ENCODE measurements around the gene FHIP1B.

The FHIP1B gene

DNA sequence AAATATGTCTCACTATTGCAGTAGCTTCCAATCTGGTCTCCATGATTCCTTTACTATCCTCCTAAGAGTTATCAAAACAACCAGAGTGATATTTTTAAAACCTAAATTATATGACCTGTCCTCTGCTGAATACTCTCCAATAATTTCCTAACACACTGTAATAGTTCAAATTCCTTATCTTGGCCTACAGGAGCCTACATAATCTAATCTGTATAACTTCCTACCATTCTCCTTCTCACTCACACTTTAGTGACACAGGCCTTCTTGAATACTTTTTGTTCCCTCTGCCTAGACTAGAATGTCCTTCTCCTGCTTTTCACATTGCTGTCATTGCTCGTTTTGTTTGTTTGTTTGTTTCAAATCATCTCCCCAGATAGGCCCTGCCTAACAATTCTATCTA, 9.4 kb downstream of the FHIP1B start:
- no peak for TF ChIP-seq MAX (IDR thresholded peaks at IDR 0.05)
- TF ChIP-seq TEAD4 (IDR thresholded peaks at IDR 0.05): no peak
- TF ChIP-seq, protein P1, sequence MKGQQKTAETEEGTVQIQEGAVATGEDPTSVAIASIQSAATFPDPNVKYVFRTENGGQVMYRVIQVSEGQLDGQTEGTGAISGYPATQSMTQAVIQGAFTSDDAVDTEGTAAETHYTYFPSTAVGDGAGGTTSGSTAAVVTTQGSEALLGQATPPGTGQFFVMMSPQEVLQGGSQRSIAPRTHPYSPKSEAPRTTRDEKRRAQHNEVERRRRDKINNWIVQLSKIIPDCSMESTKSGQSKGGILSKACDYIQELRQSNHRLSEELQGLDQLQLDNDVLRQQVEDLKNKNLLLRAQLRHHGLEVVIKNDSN (IDR thresholded peaks at IDR 0.05): no peak
- no peak for TF ChIP-seq NFIC (IDR thresholded peaks at IDR 0.05)
- TF ChIP-seq YY1 (IDR thresholded peaks at IDR 0.05; ENCODE audit: low read depth): no peak
- TF ChIP-seq EP300 (IDR thresholded peaks at IDR 0.05; ENCODE audit: borderline replicate concordance): no peak
- TF ChIP-seq TAF1 (IDR thresholded peaks at IDR 0.05; ENCODE audit: low read depth): no peak

DNA sequence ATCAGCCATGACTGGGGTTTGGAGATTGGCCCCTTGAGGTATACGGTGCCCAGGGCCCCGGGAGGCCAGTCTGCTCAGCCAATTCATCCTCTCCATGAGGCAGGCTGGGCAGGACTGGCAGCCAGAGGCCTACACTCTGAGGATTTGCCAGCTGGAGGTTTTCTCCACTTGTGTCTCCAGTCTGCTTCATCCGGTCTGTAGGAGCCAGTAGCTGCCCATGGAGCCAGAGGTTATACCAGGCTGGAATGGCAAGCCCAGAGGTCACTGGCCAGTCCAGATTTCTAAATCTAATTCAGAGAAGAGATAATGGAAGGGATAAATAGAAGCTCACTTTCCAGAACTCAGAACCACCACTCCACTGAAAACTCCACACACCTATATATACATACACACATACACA, 10.0 kb downstream of the FHIP1B start:
- TF ChIP-seq TCF12 (IDR thresholded peaks at IDR 0.05; ENCODE audit: low read depth): no peak
- TF ChIP-seq EP300 (IDR thresholded peaks at IDR 0.05; ENCODE audit: borderline replicate concordance): no peak
- TF ChIP-seq TEAD4 (IDR thresholded peaks at IDR 0.05): no peak
- no peak for TF ChIP-seq NFIC (IDR thresholded peaks at IDR 0.05)
- TF ChIP-seq YY1 (IDR thresholded peaks at IDR 0.05; ENCODE audit: low read depth): no peak
- no peak for TF ChIP-seq CEBPB (IDR thresholded peaks at IDR 0.05)
- TF ChIP-seq, protein P1 (IDR thresholded peaks at IDR 0.05): no peak
- TF ChIP-seq FOXM1 (IDR thresholded peaks at IDR 0.05; ENCODE audit: borderline replicate concordance, low read depth): no peak
- no peak for TF ChIP-seq MAX (IDR thresholded peaks at IDR 0.05)
- no peak for TF ChIP-seq CREB1 (IDR thresholded peaks at IDR 0.05; ENCODE audit: low read depth)
- no peak for TF ChIP-seq ZBTB7A (IDR thresholded peaks at IDR 0.05; ENCODE audit: low read depth)
- no peak for TF ChIP-seq TAF1 (IDR thresholded peaks at IDR 0.05; ENCODE audit: low read depth)
- TF ChIP-seq, protein P2, sequence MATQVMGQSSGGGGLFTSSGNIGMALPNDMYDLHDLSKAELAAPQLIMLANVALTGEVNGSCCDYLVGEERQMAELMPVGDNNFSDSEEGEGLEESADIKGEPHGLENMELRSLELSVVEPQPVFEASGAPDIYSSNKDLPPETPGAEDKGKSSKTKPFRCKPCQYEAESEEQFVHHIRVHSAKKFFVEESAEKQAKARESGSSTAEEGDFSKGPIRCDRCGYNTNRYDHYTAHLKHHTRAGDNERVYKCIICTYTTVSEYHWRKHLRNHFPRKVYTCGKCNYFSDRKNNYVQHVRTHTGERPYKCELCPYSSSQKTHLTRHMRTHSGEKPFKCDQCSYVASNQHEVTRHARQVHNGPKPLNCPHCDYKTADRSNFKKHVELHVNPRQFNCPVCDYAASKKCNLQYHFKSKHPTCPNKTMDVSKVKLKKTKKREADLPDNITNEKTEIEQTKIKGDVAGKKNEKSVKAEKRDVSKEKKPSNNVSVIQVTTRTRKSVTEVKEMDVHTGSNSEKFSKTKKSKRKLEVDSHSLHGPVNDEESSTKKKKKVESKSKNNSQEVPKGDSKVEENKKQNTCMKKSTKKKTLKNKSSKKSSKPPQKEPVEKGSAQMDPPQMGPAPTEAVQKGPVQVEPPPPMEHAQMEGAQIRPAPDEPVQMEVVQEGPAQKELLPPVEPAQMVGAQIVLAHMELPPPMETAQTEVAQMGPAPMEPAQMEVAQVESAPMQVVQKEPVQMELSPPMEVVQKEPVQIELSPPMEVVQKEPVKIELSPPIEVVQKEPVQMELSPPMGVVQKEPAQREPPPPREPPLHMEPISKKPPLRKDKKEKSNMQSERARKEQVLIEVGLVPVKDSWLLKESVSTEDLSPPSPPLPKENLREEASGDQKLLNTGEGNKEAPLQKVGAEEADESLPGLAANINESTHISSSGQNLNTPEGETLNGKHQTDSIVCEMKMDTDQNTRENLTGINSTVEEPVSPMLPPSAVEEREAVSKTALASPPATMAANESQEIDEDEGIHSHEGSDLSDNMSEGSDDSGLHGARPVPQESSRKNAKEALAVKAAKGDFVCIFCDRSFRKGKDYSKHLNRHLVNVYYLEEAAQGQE (IDR thresholded peaks at IDR 0.05; ENCODE audit: low read depth): no peak
- no peak for TF ChIP-seq EGR1 (IDR thresholded peaks at IDR 0.05)
- TF ChIP-seq RAD21 (IDR thresholded peaks at IDR 0.05; ENCODE audit: low read depth): no peak

- TF ChIP-seq, protein P2 (IDR thresholded peaks at IDR 0.05; ENCODE audit: low read depth): no peak
- no peak for TF ChIP-seq TCF12 (IDR thresholded peaks at IDR 0.05; ENCODE audit: low read depth)
- no peak for TF ChIP-seq MAX (IDR thresholded peaks at IDR 0.05)
- TF ChIP-seq NFIC (IDR thresholded peaks at IDR 0.05): no peak
- TF ChIP-seq TEAD4 (IDR thresholded peaks at IDR 0.05): no peak
- TF ChIP-seq FOXM1 (IDR thresholded peaks at IDR 0.05; ENCODE audit: borderline replicate concordance, low read depth): no peak
- TF ChIP-seq TAF1 (IDR thresholded peaks at IDR 0.05; ENCODE audit: low read depth): no peak
- TF ChIP-seq RAD21 (IDR thresholded peaks at IDR 0.05; ENCODE audit: low read depth): no peak
- TF ChIP-seq, protein P1 (IDR thresholded peaks at IDR 0.05): no peak
- no peak for TF ChIP-seq EGR1 (IDR thresholded peaks at IDR 0.05)
- TF ChIP-seq EP300 (IDR thresholded peaks at IDR 0.05; ENCODE audit: borderline replicate concordance): no peak
- no peak for TF ChIP-seq YY1 (IDR thresholded peaks at IDR 0.05; ENCODE audit: low read depth)
- no peak for TF ChIP-seq CREB1 (IDR thresholded peaks at IDR 0.05; ENCODE audit: low read depth)
Measured at GRCh38 chr11:6223854-6224253, 10.6 kb downstream of the FHIP1B start.

- TF ChIP-seq TEAD4 (IDR thresholded peaks at IDR 0.05): no peak
- TF ChIP-seq TAF1 (IDR thresholded peaks at IDR 0.05; ENCODE audit: low read depth): no peak
- TF ChIP-seq NFIC (IDR thresholded peaks at IDR 0.05): no peak
- no peak for TF ChIP-seq MAX (IDR thresholded peaks at IDR 0.05)
- TF ChIP-seq, protein P1 (IDR thresholded peaks at IDR 0.05): no peak
- TF ChIP-seq CEBPB (IDR thresholded peaks at IDR 0.05): no peak
- TF ChIP-seq EP300 (IDR thresholded peaks at IDR 0.05; ENCODE audit: borderline replicate concordance): no peak
- no peak for TF ChIP-seq TCF12 (IDR thresholded peaks at IDR 0.05; ENCODE audit: low read depth)
- TF ChIP-seq FOXM1 (IDR thresholded peaks at IDR 0.05; ENCODE audit: borderline replicate concordance, low read depth): no peak
- no peak for TF ChIP-seq ZBTB7A (IDR thresholded peaks at IDR 0.05; ENCODE audit: low read depth)
- TF ChIP-seq, protein P2 (IDR thresholded peaks at IDR 0.05; ENCODE audit: low read depth): no peak
- no peak for TF ChIP-seq CREB1 (IDR thresholded peaks at IDR 0.05; ENCODE audit: low read depth)
- TF ChIP-seq RAD21 (IDR thresholded peaks at IDR 0.05; ENCODE audit: low read depth): no peak
- TF ChIP-seq EGR1 (IDR thresholded peaks at IDR 0.05): no peak
- no peak for TF ChIP-seq YY1 (IDR thresholded peaks at IDR 0.05; ENCODE audit: low read depth)
Measured at GRCh38 chr11:6219359-6219758, 15.1 kb downstream of the FHIP1B start.

Data from Ishikawa (cell line).